ENCODE measurements around the gene ZBTB7B.
A peak's percentile ranks its signal among the peaks of the same experiment; 100 is the strongest.
"Not testable (repeated sequence)": the region's sequence is repeated elsewhere in the genome, so short reads cannot be mapped to it uniquely, and the experiment has no call there.

ZBTB7B gene

DNA sequence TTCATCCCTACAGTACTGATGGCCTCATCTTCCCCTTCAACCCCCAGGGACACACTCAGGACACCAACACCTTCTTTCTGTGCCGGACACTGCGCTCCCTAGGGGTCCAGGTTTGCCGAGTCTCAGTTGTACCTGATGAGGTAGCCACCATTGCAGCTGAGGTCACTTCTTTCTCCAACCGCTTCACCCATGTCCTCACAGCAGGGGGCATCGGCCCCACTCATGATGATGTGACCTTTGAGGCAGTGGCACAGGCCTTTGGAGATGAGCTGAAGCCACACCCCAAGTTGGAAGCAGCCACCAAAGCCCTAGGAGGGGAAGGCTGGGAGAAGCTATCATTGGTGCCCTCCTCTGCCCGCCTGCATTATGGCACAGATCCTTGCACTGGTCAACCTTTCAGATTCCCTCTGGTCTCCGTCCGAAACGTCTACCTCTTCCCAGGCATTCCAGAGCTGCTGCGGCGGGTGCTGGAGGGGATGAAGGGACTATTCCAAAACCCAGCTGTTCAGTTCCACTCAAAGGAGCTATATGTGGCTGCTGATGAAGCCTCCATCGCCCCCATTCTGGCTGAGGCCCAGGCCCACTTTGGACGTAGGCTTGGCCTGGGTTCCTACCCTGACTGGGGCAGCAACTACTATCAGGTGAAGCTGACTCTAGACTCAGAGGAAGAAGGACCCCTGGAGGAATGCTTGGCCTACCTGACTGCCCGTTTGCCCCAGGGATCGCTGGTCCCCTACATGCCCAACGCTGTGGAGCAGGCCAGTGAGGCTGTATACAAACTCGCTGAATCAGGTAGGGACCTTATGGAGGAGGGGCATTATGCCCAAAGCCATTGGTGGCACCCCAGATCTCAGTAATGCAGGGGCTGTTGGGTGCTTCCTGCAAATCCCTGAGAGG lies 14.3 kb upstream of the ZBTB7B start:
- no peak for DNase-seq (ENCODE audit: low spot score)

DNA sequence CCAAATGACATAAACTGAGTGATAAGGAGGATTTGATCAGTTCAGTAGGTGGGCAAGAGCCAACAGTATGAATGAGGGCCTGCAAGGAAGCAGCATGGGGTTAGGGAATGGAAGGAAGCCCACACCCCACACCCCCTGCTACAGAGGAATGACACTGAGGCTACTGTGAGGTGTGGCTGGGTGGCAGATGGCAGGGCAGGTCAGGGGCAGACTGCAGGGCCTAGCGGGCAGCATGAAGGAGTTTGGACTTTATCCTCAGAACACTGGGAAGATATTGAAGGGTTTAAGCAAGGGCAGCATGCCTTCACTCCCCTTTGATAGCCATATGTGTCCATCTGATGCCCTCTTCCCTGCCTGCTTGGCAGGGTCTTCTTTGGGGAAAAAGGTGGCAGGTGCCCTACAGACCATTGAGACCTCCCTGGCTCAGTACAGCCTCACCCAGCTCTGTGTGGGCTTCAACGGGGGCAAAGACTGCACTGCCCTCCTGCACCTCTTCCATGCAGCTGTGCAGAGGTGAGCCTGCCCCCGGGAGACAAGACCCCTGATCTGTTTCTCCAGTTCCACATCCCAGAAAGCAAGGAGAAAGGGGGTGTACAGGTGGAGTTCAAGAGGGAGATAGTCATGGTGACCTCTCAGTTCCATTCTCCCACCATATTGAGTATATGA lies 13.3 kb upstream of the ZBTB7B start:
- DNase-seq (ENCODE audit: low spot score): no peak

DNA sequence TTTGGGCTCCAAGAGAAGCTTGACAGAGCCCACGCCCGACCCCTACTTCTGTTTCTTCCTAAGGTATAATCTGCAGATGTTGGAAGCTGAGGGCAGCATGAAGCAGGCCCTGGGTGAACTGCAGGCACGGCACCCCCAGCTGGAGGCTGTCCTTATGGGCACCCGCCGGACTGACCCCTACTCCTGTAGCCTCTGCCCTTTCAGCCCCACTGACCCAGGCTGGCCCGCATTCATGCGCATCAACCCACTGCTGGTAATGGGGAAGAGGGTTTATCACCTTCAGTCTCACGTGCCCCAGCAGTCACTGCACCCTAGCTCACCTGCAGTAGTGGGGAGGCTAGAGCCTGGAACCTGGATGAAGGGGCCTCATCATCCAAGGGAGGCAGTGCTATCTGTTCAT lies 12.3 kb upstream of the ZBTB7B start:
- no peak for DNase-seq (ENCODE audit: low spot score)

DNA sequence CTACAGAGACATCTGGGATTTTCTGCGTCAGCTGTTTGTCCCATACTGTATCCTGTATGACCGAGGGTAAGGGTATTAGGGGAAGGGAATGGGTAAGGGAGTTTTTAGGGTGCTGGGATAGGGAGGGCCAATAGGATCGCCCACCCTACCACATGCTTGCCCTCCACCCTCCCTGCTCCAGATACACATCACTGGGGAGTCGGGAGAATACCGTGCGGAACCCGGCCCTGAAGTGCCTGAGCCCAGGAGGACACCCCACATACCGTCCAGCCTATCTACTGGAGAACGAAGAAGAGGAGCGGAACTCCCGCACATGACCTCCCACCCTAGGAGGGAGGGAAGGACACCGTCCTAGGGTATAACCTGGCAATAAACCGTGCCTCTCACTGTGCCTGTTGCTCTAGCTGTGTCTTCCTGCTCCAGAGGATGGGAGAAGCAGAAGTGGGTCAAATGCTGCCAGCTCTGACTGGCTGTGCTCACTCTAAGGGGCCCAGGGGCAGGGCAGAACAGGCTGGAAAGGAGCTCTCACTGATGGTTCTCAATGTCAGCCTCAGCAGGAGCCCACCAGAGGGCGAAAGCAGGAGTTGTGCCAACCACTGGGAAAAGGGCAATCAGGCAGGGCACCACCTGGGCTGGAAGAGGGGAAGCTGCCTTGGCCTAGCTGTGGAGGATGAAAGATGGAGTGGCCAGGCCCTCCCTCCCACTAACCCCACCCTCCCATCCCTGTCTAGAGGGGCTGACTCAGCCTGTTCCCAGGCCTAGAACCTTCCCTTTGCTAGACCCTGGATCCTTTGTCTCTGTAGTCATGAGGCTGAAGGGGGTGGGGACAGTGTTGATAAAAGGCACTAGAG lies 9.7 kb upstream of the ZBTB7B start:
- no peak for DNase-seq (ENCODE audit: low spot score)

DNA sequence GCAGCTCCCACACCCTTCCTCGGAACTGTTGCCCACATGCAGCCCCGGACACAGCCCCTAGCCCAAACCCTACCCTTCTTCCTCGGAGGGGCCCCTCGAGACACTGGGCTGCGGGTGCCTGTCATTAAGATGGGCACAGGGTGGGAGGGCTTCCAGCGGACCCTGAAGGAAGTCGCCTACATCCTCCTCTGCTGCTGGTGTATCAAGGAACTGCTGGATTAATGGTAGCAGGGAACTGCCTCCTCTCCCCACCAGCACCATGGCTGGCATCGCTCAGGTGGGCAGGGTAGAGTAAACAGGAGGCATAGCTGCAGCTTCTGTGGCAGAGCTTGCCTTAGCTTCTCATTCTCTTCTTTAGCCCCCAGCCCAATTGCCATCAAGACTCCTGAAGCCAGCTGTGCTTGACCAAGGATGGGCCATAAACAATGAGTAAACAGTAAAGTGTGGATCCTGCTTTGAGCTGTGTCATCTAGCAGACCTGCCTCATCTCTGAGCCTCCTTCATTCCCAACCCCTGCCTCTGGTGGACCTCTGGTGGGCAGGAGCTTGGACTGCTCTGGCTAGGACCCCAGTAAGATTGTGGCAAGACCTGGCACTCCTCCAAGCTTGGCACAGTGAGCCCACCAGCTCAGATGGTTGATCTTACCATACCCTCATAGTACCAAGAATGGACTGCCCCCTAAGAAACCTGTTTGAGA lies 8.9 kb upstream of the ZBTB7B start, which contains the start of gene LENEP:
Gene LENEP (plus strand): TSS at position 15 of the 697 bp plus-strand sequence. CDS start 22 bp downstream, at position 37.
- DNase-seq (ENCODE audit: low spot score): no peak

DNA sequence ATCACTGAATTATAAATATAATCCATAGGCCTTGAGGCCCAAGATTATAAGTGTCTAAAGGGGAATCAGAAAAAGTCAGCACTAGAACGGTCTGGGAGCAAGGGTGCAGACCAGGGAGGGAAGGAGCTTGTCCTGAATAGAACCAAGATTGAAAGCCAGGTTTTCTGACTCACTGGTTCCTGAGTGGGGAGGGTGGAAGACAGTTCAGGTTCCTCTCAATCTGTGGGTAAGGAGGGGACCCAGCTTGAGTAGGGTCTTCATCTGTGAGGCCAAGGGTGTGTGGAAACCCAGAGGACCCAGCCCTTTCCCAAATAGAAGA lies 8.4 kb upstream of the ZBTB7B start:
- no peak for DNase-seq (ENCODE audit: low spot score)

DNA sequence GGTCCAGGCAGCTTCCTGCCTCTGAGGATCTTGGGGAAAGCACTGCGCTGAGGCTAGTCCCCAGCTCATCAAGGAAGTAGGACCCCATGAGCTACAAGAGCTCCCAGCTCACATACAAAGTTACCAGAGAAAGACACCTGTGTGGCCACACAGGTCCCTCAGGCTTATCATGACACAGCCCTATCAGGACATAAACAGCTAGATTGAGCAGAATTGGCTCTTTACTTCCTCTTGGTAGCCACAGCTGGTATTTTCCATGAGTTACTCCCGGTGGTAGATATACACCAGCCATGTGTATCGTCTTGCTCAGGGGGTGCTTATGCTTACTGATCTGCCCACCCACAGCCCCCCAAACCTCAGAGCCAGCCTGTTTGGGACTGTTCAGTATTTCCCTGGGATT lies 8.0 kb upstream of the ZBTB7B start:
- DNase-seq (ENCODE audit: low spot score): no peak

DNA sequence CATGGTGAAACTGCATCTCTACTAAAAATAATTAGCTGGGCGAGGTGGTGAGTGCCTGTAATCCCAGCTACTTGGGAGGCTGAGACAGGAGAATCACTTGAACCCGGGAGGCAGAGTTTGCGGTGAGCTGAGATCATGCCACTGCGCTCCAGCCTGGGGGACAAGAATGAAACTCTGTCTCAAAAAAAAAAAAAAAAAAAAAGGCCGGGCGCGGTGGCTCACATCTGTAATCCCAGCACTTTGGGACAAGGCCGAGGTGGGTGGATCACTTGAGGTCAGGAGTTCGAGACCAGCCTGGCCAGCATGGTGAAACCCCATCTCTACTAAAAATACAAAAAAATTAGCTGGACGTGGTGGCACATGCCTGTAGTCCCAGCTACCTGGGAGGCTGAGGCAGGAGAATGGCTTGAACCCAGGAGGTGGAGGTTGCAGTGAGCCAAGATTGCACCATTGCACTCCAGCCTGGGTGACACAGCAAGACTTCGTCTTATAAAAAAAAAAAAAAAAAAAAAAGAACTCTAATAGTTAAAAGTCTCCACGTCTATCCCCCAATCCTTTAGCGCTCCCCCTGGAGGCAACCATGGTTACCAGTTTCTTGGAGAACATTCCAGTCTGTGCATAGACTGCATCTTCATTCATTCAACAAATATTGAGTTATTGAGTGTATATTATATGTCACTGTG lies 7.2 kb upstream of the ZBTB7B start:
- not testable (repeated sequence) for DNase-seq (ENCODE audit: low spot score)

DNA sequence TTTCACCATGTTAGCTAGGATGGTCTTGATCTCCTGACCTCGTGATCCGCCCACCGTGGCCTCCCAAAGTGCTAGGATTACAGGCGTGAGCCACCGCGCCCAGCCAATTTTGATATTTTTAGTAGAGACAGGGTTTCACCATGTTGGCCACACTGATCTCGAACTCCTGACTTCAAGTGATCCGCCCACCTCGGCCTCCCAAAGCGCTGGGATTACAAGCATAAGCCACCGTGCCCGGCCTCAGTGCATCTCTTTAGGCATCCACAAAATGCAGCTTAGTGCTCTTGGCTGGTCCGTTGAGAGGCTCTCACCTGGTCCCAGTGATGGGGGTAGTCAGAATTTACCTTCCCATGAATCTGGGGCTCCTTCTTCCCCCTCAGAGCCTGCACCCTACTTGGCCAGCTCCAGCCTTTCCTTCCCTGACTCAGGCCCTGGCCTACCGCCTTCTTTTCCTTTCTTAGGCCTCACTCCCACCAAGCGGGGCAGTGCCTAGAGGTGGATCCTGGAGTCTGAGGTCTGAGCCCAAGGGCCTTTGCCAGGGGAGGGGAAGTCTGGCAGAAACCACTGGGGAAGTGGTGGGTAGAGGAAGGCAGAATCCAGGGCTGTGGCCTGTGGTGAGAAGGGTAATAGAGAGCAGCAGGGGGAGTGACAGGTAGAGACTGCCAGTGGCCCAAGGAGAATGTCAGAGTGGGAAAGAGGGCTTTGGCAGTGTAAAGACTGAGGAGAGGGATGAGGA lies 5.5 kb upstream of the ZBTB7B start:
- no peak for DNase-seq (ENCODE audit: low spot score)

DNA sequence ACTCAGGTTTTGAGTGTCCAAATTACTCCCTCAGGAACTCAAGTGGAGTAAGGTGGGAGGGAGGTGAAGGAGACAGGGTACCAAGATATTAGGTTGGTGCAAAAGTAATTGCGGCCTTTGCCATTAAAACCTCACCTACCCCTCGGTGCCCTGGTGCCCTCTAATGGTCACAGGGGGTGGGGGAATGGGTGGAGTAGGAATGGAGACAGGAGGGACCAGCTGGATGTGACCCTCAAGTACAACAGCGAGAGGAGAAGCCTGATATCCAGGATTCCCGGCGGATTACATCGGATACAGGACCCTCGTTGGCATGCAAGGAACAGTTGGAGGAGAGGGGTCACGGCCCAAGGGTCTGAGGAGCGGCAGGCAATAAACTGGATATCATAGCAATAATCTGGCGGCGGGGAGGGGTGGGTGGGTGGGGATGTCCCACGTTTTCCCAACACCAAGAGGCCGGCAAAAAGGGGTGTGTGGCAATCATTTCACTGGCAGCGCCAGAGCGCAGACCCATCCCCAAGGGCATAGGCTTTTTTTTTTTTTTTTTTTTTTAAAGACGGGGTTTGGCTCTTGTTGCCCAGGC lies 4.3 kb upstream of the ZBTB7B start:
- no peak for DNase-seq (ENCODE audit: low spot score)

DNA sequence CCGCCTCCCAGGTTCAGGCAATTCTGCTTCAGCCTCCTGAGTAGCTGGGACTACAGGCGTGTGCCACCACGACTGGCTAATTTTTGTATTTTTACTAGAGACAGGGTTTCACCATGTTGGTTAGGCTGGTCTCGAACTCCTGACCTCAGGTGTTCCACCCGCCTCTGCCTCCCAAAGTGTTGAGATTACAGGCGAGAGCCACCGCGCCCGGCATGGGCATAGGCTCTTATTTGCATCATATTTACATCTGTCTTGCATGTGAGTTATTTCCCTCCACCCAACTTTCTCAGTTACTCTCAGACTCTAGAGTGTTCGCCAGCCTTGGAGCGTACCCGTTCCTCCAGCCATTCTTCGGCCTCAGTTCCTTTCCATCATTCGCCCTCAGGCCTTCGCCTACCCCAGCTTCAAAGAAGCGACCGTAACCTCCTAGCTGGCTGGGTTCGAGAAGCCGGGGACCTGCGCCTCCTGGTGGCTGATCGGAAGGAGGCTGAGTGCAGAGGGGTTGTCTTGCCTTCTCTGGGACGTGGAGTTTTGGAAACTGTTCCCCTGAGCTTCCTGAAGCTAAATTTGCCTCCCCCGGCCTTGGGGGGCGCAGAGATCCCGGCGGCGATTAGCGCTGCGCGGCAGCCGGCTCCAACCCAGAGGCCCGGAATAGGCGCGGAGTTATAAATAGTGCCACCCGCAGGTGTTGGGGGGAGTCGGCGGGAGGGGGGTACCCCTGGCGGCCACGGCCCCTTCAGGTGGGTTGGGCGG lies 3.6 kb upstream of the ZBTB7B start:
- peak; percentile 74 for DNase-seq (ENCODE audit: low spot score)

DNA sequence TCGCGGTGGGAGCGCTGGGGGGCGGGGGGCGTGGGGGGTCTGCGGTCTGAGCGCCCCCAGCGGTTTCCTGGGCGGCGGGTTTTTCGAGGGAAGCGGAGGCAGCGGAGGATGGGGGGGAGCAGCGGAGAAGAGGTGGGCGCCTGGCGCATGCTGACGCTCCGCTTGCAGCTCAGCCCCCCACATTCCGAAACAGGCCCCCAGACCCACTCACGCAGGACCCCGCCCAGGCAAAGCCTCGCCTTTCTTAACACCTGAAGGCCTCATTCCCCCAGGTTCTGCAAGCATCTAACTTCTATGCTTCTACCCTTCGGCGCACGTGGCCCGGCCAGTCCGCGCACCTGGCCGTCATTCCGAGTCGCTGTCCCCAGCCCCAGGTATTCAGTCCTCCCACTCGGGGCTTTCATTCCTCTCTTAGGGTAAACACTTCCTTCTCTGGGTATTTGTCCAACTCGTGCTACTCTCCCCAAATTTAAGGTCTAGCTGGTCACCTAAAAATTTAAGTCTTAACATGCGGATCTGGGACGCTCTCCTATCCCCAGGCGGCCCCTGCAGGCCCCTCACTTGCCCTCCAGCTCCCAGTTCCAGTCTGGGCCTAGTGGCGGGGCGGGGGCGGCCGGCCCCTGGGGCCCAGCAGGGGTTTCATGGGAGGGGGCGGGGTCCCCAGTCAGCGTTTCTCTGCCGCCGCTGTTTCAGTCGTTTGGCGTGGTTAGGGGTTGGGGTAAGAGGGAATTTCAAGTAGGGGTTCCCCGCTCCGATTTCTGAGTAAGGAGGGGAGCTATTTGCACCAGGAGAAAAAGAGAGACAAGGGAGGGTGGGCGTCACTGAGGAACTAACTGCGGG lies 2.8 kb upstream of the ZBTB7B start:
- DNase-seq (ENCODE audit: low spot score): peak; percentile 43

DNA sequence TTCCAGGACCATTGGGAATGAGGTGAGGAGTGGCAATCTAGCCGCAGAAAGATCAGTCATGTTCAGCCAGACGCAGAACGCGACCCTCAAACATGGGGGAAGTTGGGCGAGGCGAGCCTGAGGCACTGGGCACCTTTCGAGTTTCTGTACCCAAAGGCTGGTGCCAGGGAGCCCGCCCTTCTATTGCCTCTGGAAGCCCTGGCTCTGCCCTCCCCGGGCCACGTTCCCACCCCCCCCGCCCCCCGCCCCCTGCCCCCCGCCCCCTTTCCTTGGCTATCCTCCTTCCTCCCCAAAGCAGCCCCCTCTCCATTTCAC lies 2.2 kb upstream of the ZBTB7B start:
- DNase-seq (ENCODE audit: low spot score): no peak

DNA sequence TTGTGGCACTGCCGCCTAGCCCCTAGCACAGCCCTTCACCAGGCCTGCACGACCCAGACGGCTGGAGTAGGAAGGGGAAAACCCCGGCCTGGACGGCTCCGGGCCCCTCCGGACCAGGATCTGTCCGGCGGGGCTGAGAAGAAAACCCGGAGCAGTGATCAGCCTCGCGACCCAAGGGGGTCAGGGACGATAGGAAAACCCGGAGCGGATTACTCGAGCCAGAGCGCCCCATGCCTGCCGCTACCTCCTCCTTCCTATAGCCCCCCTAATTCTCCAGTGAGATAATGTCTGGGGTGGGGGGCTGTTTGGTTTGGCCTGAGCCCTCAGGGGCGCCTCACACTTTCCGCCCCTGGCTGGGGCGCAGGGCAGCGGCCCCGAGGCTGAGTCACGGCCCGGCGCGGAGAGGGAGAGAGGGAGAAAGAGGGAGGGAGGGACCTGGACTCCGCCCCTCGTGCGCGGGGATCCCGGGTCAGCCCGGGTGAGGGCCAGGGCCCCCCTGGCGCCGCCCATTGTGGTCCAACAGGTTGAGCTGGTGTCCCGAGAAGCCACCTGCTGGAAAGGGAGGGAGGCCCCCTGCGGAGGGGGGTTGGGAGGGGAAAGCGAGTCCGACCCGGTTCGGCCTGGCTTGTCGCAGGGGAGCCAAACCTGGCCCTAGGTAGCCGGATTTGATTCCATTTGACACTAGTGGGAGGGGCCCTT lies 1.7 kb upstream of the ZBTB7B start:
- peak; percentile 74 for DNase-seq (ENCODE audit: low spot score)

DNA sequence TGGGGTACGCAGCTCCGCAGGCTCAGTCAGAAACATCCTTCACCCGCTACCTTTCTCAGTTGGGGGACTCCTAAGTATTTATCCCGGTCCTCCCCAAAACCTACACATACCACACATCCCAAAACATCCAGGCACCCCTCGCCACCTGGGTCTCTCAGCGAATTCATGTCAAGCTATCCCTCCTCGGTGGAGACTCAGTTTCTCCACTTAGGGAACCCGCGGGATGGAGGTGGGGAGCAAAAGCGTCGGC lies 1.3 kb upstream of the ZBTB7B start:
- no peak for DNase-seq (ENCODE audit: low spot score)

DNA sequence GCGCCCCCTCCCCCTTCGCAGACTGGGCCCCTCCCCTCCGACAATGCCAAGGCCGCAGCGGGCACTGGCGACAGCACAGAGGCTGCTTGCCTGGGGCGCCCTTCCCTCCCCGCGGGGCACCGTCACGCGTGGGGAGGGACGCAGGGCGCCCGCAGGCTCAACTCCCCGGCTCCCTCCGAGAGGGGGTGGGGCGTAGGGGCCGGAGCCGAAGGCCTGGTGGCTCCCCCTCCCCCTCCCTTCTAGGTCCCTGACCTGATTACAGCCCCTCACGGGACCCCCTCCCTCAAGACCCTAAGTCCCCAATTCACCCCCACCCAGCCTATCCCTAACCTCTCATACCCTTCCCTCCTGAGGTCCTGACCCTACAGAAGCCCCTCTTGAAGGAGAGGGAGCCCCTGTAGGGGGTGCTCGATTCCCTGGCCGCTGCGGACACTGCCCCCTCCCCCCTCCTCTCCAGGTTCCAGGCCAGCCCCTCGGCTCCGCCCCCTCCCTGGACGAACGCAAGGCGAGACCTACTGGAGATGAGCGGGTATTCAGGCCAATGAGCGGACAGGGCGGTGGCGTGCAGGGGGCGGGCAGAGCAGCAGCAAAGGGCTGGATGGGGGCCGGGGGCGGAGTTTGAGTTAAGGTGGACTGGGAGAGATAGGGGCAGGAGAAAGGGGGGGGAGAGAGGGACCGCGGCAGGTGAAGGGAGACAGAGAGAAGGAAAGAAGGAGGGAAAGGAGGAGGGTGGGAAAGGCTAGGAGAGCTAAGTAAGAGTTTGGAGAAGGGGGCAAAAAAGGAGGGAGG lies 733 bp upstream of the ZBTB7B start:
- DNase-seq (ENCODE audit: low spot score): peak; percentile 98

DNA sequence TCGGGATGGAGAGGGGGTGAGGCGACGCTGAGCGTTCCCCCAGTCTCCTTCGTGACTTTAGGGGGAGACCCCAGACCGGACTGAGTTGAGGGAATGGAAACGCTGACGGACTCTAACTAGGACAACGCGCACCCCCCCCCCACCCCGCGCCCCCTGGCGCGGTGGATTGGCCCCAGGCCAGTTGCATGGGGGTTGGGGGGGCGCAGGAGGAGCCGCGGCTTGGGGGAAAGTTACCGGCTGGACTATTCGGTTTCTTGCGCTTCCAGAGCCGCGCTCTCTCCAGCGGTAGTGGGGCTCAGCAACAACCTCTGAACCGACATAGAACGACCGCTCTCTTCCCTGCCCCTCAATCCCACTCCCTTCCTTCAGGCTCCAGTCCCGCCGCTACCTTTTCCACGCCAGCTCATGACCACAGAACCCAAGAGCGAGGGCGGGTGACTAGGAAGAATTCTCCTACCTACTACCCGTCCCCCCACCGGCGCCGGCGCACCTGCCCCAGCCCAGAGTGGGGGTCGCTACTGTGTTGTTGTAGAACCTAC lies 694 bp downstream of the ZBTB7B start:
- no peak for DNase-seq (ENCODE audit: low spot score)
